ENCODE measurements around the gene EVI2B.
A peak's percentile ranks its signal among the peaks of the same experiment; 100 is the strongest.
"Not testable (repeated sequence)": the region's sequence is repeated elsewhere in the genome, so short reads cannot be mapped to it uniquely, and the experiment has no call there.

EVI2B gene

GRCh38 chr17:31272236-31272635 is 41.6 kb downstream of the EVI2B start:
- Mint-ChIP-seq H3K27ac (no peak overlapping the region), H3K9me3 (no peaks in the 10 kb centered on the region), H3K27me3 (ENCODE audit: low read depth) (no peaks in the 10 kb centered on the region), H3K36me3 (ENCODE audit: low read depth) (peaks cover 73% of the 10 kb centered on the region), H3K4me1 (peaks cover 11% of the 10 kb centered on the region), H3K4me3 (no peak overlapping the region)
- no peak for TF ChIP-seq CTCF (IDR thresholded peaks at IDR 0.05; ENCODE audit: unreplicated experiment in 3 of 3)

DNA sequence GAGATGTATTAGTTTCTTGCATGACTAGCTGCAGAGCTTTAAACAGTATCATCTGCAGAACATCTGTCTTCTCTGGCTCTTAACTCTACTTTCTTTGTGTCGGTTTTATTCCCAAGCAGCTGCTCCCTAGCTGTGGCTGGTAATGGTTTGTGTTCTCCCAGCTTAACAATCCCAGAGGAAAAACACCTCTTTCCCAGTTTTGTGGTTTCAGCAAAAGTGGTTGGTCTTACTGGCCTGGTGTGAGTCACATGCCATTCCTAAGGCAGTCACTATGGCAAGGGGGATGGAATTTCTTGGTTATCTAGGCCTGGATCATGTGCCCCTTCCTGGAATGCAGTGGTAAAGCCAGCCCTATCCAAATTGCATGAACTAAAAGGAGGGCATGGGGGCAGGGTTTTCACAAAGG is 44.3 kb downstream of the EVI2B start:
- H3K36me3 Mint-ChIP-seq (ENCODE audit: low read depth): peaks cover 73% of the 10 kb centered on the region

GRCh38 chr17:31269036-31269577 is 44.7 kb downstream of the EVI2B start:
- Mint-ChIP-seq H3K27me3 (ENCODE audit: low read depth) (no peaks in the 10 kb centered on the region), H3K27ac (peak overlapping the region; percentile 38 to 84 (median 74)), H3K4me3 (no peak overlapping the region), H3K4me1 (peaks cover 11% of the 10 kb centered on the region), H3K9me3 (no peaks in the 10 kb centered on the region), H3K36me3 (ENCODE audit: low read depth) (peaks cover 73% of the 10 kb centered on the region)
- TF ChIP-seq CTCF (IDR thresholded peaks at IDR 0.05; ENCODE audit: unreplicated experiment in 3 of 3): no peak

More for the DNA sequence above, 44.3 kb downstream of the EVI2B start:
- peaks cover 11% of the 10 kb centered on the region for H3K4me1 Mint-ChIP-seq
- H3K9me3 Mint-ChIP-seq: no peaks in the 10 kb centered on the region
- peak overlapping the region; percentile 34 to 84 (median 74) for H3K27ac Mint-ChIP-seq
- no peaks in the 10 kb centered on the region for H3K27me3 Mint-ChIP-seq (ENCODE audit: low read depth)
- H3K4me3 Mint-ChIP-seq: no peak overlapping the region
- TF ChIP-seq CTCF (IDR thresholded peaks at IDR 0.05; ENCODE audit: unreplicated experiment in 3 of 3): no peak

GRCh38 chr17:31266042-31266441 is 47.8 kb downstream of the EVI2B start:
- TF ChIP-seq CTCF (IDR thresholded peaks at IDR 0.05; ENCODE audit: unreplicated experiment in 3 of 3): peak in 1 of 3 experiments; percentile 8
- no peaks in the 10 kb centered on the region for H3K27me3 Mint-ChIP-seq (ENCODE audit: low read depth)
- no peak overlapping the region for H3K4me3 Mint-ChIP-seq
- H3K9me3 Mint-ChIP-seq: no peaks in the 10 kb centered on the region
- peaks cover 11% of the 10 kb centered on the region for H3K4me1 Mint-ChIP-seq
- no peak overlapping the region for H3K27ac Mint-ChIP-seq
- peaks cover 69% of the 10 kb centered on the region for H3K36me3 Mint-ChIP-seq (ENCODE audit: low read depth)

DNA sequence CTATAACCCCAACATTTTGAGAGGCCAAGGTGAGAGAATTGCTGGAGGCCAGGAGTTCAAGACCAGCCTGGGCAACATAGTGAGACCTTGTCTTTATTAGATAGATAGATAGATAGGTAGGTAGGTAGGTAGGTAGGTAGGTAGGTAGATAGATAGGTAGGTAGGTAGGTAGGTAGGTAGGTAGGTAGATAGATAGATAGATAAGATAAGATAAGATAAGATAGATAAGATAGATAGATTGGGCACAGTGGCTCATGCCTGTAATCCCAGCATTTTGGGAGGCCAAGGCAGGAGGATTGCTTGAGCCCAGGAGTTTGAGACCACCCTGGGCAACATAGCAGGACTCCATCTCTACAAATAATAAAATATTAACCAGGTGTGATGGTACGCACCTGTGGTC is 50.9 kb downstream of the EVI2B start:
- not testable (repeated sequence) for H3K27me3 Mint-ChIP-seq (ENCODE audit: low read depth); H3K4me1 Mint-ChIP-seq; H3K4me3 Mint-ChIP-seq; H3K27ac Mint-ChIP-seq; H3K9me3 Mint-ChIP-seq
- peaks cover 60% of the 10 kb centered on the region for H3K36me3 Mint-ChIP-seq (ENCODE audit: low read depth)

DNA sequence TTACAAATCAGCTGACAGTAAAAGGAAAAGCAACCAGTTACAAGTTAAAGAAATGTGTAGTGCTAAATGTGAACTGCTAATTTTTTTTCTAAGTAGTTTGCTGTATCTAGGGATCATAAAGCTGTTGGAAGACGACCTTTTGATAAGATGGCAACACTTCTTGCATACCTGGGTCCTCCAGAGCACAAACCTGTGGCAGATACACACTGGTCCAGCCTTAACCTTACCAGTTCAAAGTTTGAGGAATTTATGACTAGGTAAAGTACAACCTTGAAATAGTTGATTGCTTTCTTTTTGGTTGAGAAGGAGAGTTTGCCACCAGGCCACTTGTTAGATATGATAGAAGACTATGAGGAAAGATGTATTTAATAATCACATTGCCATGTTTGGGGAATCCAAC is 52.3 kb downstream of the EVI2B start:
- H3K4me3 Mint-ChIP-seq: no peak overlapping the region
- H3K4me1 Mint-ChIP-seq: no peaks in the 10 kb centered on the region
- no peaks in the 10 kb centered on the region for H3K27me3 Mint-ChIP-seq (ENCODE audit: low read depth)
- peaks cover 47% of the 10 kb centered on the region for H3K36me3 Mint-ChIP-seq (ENCODE audit: low read depth)
- H3K9me3 Mint-ChIP-seq: no peaks in the 10 kb centered on the region
- no peak overlapping the region for H3K27ac Mint-ChIP-seq
- no peak for TF ChIP-seq CTCF (IDR thresholded peaks at IDR 0.05; ENCODE audit: unreplicated experiment in 3 of 3)

Measured in nephron (organoid).